Esophagus muscularis mucosa (tissue), 3 donors: Measurements from ENCODE around the gene NPFF.

Source experiments
- CTCF ChIP-seq, 3 experiments: fragments of 200-600 bp in 2 of 3; fragments of 450-650 bp in 1 of 3; sonication (generic) in 2 of 3; IDR thresholded peaks; one replicate each; pipeline ENCODE4 v1.5.1; 2017 to 2019; ENCODE audit warnings: antibody characterized with exemption in 3 of 3, mild to moderate bottlenecking in 2 of 3, moderate library complexity in 1 of 3
- POLR2A ChIP-seq: fragments of 450-650 bp; IDR thresholded peaks from one replicate; pipeline ENCODE4 v1.6.1; 2017; ENCODE audit warnings: antibody characterized with exemption, moderate library complexity, mild to moderate bottlenecking, low read depth
- POLR2AphosphoS5 ChIP-seq, 2 donors: sonication (generic); formaldehyde crosslinking; IDR thresholded peaks; one replicate each; pipeline ENCODE4 v1.6.1; 2017; ENCODE audit warnings: antibody characterized with exemption in 2 of 2

- TF ChIP-seq CTCF (IDR thresholded peaks at IDR 0.05) = no peak
- no peak for TF ChIP-seq POLR2AphosphoS5 (IDR thresholded peaks at IDR 0.05)
- no peak for TF ChIP-seq POLR2A
These were observed 42.4 kb downstream of the NPFF start for GRCh38 chr12:53464685-53465418.
